Measurements from ENCODE around the gene POU2F1.

The POU2F1 gene

DNA sequence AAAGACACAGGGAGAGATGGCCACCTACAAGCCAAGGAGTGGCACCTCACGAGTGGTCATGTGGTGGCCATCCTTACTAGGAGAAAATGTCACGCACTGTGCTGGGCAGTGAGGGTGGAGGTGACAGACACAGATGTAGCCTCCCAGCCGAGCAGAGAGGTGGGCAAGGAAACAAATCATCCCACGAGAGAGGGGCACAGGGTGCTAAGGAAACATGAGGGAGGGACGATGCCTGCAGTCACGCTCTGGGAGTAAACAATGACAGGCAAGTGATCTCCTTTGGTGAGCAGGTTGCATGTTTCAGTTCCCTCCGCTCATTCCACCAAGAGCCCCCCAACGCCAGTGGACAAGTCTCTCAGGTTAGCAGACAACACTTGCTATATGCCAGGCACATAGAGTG is 231.8 kb downstream of the POU2F1 start:
- no peak for DNase-seq

GRCh38 chr1:167453123-167453522 is 232.4 kb downstream of the POU2F1 start:
- DNase-seq, result no peak

DNA sequence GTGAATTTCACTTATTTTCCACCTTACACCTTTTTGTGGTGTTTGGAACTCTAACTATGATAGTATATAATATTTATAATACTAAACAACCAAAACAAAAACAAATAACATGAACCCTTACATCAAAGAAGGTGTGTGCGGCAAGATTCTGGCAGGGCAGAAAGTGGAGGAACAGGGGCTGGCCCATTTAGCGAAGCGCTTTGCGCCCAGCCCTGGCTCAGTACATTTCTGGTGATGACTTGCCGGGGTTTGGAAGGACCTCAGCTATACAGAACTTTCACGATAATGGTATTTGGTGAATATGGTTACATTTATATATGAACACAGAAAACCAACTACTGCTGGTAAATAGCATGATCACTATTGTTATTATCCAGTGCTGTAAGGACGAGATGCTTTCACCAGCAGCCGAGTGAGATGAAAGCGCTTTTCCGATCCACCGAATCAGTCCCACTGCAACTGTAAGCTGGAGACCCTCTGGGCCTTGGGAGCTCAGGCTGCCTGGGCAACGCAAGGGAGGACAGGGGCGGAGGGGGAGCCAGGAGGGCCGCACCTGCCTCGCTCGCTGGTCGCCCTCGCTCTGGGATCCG is 233.7 kb downstream of the POU2F1 start:
- no peak for DNase-seq

DNA sequence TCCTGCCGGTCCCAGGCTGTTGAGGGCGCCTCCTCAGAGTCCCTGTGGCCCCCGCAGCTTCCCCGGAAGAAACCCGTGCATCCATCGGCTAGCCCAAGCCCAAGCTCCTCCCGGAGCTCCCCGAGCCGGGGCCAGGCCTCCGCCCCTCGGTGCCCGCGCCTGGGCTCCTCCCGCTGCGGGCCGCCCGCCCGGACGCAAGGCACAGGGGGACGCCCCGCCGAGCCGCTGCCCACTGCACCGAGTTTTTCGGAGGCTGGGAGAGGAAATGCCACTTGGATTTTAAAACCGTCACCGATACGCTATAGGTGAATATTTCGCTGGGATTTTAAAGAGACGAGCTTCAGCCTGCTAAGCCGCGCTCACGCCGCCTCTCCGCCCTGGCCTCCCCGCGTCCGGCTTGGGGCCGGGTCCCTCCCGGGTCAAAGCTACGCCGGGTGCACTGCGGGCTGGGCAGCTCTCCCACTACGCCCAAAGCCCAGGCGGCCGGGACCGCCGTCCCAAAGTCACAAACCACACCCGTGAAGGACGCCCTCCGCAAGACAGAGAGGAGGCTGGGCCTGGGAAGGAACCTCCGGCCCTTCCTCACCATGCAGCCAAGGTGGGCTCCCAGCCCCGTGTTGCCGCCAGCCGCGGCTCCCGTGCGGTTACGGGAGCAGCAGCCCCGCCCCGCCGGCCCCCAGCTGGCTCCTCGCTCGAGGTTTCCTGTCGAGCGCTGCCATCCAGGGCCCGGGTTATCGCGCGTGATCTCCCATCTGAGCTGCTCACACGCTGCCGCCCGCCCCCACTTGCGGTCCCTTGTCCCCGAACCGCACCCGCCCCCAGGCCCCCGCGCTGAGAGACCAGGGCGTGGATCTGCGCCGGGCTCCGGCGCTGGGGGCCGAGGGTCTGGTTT is 234.5 kb downstream of the POU2F1 start:
- no peak for DNase-seq

DNA sequence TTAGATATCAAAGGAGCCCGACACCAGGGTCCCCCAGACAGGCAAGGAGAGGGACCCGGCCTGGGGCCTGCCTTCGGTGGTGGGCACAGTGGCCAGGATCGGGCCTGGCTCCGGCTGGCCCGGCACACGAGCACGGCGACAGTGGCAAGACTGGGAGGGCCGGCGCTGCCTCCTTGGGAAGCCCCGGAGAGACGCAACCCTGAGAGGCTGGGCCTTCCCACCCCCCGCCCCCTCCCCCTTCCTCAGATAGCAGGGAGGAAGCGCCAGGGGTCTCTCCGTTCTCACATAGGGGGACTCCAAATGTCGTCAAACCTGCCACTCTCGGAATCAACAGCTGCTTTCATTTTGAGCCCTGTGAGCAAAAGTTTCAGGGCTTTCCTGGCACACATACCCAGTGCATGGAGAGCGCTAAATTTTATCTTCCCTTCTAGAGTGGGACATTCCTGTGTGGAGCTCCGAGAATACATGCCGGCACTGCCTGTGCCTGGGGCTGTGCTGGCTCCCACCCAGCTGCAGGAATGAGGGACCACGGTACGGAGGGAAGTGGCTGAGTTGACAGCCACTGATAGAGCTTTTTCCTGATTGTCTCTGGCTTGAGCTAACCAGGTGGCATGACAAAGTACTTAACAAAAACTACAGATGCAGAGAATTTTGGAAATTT is 235.2 kb downstream of the POU2F1 start:
- no peak for DNase-seq

DNA sequence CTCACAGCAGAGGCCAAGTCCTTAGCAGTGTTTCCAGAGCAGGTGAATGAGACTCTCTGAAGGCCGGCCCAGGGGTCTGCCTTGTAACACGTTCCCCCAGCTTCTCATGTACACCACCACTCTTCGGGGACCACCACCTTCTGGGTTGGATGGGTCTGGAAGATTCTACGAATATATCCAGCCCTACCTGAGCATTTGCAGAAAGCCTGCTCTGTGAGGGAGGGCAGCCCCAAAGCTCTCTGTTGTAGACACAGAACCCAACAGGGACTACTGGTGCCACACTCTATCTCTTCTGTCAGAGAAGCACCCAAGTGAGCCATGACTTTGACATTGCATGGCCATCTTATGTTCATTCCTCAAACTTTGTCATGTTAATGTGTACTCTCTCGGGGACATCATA is 235.8 kb downstream of the POU2F1 start:
- DNase-seq, result no peak

DNA sequence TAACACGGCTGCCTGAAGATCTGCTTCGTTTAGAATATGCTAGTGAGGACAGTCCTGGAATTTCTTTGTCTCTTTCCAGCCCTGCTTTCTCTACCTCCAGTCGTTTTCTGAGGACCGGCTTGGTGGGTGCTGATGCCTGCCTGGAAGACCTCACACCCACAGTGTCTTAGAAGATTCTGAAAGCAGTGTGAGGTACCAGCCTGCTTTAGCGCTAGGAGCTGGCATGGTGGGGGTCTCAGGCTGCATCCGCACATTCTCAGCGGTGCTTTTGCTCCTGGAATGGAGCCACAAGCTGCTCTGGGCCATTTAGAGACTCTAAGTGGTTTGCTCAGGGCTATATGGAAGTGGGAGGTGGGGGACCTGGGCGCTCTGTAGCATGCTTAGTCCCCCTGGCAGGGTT is 236.2 kb downstream of the POU2F1 start:
- DNase-seq, result no peak

DNA sequence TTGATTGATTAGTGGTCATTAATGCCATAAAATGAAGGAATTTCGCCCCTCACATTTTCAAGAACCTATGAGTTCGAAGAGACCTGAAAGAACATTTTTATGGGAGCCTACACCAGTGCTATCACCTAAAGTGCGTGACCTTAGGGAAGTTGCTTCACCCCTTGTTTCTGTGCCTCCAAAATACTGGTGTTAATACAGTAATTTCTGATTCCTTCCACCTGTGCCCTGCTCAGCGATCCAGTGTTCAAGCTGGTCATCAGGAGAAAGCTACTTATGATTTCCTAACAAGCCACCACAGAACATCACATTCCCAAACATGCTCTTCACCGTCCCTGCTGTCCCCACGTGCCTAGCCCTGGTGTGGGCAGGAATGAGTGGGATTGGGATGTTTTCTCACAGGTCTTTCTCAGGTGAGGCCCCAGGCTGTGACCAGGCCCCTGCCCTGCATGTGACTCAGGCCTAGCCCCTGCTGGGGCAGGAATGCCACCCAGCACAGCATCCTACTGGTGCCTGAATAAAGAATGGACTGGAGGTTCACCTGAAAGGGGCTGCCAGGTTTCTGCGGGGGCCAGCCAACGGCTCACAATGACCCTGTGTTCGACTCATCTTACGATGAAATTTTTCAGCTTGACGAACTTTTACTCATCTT is 237.4 kb downstream of the POU2F1 start:
- DNase-seq, result no peak

DNA sequence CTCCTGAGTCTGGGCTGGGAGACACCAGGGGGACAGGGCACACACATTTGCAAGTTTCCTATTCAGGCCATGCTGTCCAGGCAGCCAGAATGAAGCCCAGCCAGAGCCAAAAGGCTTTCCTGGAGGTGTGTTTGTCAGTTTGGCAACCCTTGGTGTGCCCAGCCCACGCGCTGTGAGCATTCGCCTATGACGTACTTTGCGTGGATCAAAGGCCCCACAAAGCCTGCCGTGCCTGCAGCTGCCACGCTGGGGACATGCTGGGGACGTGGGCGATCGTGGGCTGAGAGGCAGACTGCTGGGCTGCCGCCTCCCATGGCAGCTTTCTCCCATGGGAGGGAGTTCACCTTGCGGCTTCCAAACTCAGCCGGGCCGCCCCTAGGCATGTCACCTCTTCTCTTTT is 240.2 kb downstream of the POU2F1 start:
- DNase-seq, result no peak

GRCh38 chr1:167462341-167462740 is 241.7 kb downstream of the POU2F1 start:
- DNase-seq, result no peak

GRCh38 chr1:167463080-167463479 is 242.4 kb downstream of the POU2F1 start:
- DNase-seq, result no peak

DNA sequence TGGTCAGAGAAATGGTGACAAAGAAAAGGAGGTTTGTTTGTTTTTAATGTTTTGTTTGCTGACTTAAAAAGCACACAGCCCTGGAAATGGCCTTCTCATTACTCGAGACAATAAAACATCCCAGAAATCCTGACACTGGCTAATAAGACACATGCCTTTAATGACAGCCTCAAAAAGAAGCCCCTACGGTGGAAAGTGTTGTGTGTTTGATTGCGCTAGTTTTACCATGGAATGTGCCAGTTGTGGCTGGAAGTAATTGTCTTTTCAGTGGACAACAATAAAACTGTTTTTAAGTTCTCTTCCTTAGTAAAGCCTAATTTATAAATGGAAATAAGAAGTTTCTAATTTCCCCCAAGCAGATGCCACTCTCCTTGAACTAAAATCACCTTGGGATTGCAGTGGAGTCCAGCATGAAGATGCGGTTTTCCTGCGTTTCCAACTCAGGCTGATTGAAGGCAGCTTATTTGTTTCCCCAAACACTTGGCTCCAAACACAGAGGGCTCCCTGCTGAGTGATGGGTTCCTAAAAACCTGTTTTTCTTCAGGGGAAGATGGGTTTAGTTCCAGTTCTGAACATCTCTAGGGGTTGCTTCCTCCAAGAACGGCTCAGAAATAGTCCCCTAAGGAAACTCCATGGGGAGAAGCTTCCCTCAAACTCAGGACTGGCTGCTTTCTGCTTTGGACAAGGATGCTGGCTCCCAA is 243.3 kb downstream of the POU2F1 start:
- DNase-seq, result no peak

- DNase-seq, result no peak
These were observed 244.3 kb downstream of the POU2F1 start for GRCh38 chr1:167465018-167465417.

- DNase-seq, result no peak
These were observed 245.1 kb downstream of the POU2F1 start for GRCh38 chr1:167465743-167466142.

DNA sequence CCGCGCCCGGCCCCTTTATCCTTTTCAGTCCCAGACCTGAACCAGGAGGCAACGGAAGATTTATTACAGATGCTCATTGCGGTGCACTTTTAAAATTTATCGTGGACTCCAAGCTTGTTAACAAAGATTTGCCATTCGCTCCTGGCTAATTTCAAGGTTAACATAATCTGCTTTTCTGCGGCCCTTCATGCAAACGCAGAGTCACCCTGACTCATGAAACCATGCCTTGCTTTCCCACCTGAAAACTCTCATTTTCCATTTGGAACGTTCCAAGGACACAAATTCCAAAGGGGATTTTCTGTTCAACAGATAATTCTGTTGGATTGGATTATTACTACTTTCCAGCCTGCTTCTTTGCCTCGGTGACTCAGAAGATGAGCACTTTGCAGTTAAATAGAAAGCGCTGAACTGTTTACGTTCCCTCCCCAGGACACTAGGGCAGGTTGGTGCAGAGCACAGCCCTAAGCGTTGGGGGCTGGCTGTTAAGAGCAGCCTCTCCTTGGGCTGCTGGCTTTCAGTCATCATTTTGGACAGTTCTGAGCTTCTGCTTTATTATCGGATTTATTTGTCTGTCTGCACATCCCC is 246.5 kb downstream of the POU2F1 start:
- no peak for DNase-seq

- DNase-seq, result no peak
These were observed 247.1 kb downstream of the POU2F1 start for GRCh38 chr1:167467752-167468151.

DNA sequence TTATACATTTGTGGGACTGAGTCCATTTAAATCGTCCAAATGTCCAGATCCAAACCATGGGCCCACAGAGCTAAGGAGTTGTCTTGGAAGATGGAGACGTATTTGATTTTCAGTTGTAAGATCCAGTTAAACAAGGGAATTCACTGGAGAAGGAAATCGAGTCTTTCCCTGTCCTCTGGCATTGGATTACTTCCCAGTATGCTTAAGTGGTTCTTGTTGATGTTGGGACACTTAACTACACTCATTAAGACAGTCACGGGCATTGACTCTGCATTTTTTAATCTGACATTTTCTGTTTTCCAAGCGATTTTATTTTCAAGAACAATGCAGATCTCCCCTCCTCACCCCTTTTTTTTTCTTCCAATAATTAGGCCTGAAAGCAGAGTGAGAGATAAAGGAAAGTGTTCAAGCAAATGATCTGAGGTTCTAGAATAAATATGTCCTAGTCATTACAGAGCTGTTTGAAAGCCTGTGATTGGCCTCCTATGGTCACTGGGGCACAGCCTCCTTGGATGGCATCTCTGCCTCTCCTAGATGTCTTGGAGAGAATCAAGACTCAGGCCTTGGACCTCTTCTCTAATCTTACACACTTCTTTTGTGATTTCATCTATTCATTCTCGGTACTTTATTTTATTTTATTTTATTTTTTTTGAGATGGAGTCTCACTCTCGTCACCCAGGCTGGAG is 248.7 kb downstream of the POU2F1 start:
- DNase-seq, result no peak

- no peak for DNase-seq
These were observed 250.9 kb downstream of the POU2F1 start for GRCh38 chr1:167471568-167471967.

DNA sequence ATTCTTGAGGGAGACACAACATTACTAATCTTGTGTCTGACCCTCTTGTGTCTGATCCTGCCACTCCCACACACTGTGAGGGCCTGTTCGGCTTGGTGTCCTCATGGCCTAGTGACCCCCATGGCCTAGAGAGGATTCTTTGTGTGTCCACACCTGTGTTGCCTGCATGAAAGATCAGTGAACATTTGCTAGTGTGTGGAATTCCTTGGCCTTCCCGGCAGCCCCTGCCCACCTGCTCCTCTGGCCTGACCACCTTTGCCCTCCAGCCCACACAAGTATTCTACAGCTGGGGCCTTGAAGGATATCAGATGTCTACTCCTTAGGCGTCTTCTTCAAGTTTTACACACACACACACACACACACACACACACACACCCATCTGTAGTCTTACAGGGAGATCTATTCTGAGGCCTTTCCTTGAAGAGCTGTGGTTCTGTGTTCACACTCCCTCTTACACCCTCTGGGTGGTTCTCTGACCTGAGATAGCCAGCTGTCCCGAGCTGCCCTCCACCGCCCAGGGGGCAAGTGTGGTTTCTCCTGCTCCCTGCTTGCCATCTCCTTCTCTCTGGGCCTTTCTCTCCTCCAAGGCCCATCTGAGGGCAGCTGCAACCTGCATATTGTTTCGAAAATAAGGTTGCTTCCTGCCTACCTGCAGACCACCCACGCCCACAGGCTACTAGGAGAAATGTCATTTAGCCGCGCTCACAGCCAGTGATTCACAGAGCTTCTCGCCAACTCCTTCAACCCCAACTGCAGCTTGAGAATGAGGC is 252.3 kb downstream of the POU2F1 start:
- DNase-seq, result no peak

GRCh38 chr1:167473761-167474160 is 253.1 kb downstream of the POU2F1 start:
- no peak for DNase-seq

DNA sequence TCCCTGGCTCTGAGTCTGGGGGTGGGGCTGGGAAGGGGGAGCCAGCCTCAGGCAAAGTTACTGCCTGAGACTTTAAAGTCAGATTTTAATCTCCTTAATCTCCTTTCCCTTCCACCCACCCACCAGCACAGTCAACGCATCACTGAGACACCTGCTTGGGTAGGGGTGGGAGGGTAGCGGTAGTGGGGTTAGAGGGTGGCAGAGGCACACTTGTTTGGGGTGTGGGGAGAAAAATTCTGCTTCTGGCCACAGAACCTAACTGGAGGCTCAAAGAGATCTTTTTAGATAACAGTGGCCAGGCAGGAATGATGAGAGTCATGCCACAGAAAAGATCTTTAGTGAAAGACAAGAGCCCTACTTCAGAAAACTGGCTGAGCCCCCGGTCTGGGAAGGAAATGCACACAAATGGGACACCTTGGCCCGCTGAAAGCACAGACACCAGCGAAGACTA is 253.5 kb downstream of the POU2F1 start:
- DNase-seq, result no peak
